ENCODE measurements around the gene PHACTR3.

GRCh38 chr20:59625214-59625922 is 21.0 kb downstream of the PHACTR3 start:
- TF ChIP-seq, protein P1, sequence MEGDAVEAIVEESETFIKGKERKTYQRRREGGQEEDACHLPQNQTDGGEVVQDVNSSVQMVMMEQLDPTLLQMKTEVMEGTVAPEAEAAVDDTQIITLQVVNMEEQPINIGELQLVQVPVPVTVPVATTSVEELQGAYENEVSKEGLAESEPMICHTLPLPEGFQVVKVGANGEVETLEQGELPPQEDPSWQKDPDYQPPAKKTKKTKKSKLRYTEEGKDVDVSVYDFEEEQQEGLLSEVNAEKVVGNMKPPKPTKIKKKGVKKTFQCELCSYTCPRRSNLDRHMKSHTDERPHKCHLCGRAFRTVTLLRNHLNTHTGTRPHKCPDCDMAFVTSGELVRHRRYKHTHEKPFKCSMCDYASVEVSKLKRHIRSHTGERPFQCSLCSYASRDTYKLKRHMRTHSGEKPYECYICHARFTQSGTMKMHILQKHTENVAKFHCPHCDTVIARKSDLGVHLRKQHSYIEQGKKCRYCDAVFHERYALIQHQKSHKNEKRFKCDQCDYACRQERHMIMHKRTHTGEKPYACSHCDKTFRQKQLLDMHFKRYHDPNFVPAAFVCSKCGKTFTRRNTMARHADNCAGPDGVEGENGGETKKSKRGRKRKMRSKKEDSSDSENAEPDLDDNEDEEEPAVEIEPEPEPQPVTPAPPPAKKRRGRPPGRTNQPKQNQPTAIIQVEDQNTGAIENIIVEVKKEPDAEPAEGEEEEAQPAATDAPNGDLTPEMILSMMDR (IDR thresholded peaks at IDR 0.05; ENCODE audit: low read depth, low read length, poor library complexity, severe bottlenecking) = no peak
- no peak for TF ChIP-seq EZH2phosphoT487 (IDR thresholded peaks at IDR 0.05; ENCODE audit: borderline replicate concordance, low read length)
